ENCODE results near the gene RRP1.

Gene RRP1

DNA sequence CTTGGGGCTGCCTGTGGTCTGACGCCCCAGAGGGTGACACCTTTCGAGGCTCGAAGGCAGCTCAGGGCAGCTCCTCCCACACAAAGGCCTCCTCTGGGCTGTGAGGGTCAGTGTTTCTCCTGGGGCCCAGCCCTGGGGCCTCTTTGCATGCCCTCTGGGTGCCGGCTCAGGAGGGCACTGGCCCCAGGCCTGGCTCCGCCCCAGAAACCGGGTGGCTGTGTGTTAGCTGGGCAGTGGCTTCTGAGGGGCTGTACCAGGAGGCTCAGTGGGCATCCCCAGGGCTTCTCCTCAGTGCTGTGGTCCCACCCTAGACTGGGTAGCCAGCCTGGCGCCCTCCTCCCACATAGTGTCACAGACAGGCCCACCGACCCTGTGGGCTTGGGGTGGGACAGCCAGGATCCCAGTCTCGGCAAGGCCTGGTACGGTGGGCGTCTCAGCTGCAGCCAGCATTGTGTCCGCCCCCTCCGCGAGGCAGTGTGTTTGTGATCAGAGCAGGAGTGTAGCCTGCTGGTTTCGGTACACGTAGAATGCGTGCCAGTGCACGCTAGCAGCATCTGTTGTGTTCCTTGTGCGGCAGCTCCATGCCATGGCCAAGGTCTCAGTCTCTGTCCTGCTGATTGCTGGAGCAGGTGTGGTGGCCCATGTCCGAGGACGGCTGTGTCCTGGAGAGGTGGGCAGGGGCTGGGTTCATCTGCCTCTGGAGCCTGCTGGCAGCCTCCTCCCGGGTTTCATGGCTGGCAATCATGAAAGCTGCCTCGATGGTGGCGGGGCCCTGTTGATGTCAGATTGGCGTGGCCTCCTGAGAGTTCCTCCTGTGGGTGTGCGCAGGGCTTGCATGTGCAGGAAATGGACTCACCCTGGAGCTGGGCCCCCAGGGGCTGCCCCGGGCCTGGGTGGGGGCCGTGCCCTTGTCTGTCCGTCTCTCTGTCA, 28.0 kb downstream of the RRP1 start:
- no peak for TF ChIP-seq GATA2 (IDR thresholded peaks at IDR 0.05; ENCODE audit: low read depth, low read length)
- TF ChIP-seq GATA3 (IDR thresholded peaks at IDR 0.05; ENCODE audit: low read depth, low read length): no peak

DNA sequence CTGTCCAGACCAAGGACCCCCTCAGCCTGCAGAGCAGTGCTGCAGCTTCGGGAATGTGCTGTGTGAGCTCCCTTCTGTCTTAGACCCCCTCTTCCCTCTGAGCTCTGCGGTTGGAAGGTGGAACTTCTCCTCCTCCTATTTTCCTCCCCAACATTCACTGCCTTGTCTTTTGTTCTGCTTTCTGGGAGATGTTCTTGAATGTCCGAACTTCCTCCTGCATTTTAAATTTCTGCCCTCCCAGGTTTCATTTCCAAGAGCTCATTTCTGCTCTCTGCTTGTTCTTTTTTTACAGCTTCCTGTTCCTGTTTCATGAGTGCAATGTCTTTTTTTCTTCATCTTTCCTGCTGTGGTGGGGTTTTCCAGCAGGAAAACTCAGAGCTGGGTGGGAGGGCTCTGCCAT, 29.3 kb downstream of the RRP1 start:
- TF ChIP-seq GATA2 (IDR thresholded peaks at IDR 0.05; ENCODE audit: low read depth, low read length): no peak
- no peak for TF ChIP-seq GATA3 (IDR thresholded peaks at IDR 0.05; ENCODE audit: low read depth, low read length)

DNA sequence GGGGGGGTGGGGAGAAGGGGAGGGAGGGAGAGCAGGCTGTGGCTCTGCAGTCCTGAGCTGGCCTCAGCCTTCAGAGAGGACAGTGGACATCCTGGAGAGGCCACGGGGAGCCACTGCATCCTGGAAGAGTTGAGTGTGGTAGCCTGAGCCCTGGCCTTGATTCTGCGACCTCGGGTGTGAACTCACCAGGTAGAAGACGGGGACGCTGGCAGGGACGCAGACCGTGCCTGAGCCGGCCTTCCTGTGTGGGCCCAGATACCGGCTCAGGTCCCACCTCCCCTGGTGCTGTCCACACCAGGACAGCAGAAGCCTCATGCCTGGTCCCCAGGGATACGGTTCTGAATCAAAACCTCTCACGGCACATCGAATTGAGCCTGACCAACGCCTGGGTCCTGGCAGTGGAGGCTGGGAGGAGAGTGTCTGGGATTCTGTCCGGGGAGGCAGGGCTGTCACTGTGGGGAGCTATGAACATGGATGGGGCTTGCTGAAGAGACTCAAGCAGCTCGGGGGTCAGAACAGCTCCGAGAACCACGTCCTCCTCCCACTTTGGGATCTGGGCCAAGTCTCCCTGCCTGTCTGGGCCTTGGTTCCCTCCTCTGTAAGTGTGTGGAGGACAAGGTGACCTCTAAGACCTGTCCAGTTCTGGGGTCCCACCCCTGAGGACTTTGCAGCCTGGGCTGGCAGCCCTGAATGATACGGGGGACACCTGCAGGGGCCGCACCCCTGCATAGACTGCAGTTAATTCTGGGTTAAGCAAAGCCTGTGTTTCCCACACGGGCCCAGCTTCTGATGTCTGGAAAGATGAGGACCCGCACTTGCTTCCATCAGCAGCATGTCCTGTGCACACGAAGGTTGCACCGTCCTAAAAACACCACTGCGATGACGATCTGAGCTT, 30.4 kb downstream of the RRP1 start:
- TF ChIP-seq GATA3 (IDR thresholded peaks at IDR 0.05; ENCODE audit: low read depth, low read length) (no peak), GATA2 (IDR thresholded peaks at IDR 0.05; ENCODE audit: low read depth, low read length) (no peak)

DNA sequence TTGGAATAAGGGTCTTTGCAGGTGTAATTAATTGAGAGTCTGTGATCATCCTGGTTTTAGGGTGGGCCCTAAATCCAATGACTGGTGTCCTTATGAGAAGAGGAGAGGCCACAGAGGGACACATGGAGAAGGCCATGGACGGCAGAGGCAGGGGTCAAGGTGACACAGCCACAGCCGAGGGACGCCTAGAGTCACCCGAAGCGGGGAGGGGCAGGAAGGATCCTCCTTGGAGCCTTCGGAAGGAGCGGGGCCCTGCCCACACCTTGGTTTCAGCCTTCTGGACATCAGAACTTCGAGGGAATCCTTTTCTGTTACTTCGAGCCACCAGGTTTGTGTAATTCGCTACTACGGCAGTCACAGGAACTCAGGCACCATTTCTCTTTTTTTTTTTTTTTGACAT, 31.1 kb downstream of the RRP1 start:
- TF ChIP-seq GATA2 (IDR thresholded peaks at IDR 0.05; ENCODE audit: low read depth, low read length): no peak
- TF ChIP-seq GATA3 (IDR thresholded peaks at IDR 0.05; ENCODE audit: low read depth, low read length): no peak

DNA sequence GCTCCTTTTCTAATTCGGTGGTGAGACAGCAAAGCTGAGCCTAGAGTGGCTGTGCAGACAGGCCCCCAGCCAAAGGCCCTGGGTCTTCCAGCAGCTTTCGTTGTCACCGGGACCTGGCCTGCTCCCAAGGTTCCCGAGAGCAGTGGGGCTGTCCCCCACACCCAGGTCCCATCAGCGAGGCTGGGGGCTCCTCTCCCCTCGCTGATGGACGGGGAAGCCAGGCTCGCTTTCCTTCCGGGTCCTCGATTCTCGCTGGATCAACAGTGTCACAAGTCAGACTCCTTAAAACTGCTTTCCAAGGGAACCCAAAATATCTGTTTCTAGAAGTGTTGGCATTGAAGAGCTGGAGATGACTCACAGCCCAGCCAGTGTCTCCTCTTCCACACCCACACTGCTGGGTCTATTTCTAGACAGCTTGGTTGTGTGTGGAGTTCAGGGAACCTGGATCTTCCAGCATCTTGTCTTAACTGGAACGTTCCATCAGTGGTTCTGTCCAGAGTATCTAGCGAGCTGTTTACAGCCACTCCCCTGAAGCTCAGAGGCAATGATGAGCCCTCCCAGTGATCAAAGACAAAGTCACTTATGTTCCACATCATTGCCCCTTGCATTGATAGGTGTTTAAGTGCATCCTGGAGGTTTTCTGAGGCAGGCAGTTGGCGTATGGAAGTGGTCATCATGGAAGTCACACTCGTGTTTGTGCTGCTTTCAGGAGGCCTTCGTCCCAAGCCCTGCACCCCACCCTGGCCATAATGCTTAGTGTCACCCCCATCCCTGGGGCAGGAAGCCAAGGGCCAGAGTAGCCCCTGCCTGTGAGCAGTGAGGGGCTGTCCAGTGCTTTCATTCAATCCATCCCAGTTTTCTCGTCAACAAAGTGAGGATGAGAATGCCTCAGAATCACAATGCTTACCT, 35.2 kb downstream of the RRP1 start:
- TF ChIP-seq GATA3 (IDR thresholded peaks at IDR 0.05; ENCODE audit: low read depth, low read length): no peak
- TF ChIP-seq GATA2 (IDR thresholded peaks at IDR 0.05; ENCODE audit: low read depth, low read length): no peak

DNA sequence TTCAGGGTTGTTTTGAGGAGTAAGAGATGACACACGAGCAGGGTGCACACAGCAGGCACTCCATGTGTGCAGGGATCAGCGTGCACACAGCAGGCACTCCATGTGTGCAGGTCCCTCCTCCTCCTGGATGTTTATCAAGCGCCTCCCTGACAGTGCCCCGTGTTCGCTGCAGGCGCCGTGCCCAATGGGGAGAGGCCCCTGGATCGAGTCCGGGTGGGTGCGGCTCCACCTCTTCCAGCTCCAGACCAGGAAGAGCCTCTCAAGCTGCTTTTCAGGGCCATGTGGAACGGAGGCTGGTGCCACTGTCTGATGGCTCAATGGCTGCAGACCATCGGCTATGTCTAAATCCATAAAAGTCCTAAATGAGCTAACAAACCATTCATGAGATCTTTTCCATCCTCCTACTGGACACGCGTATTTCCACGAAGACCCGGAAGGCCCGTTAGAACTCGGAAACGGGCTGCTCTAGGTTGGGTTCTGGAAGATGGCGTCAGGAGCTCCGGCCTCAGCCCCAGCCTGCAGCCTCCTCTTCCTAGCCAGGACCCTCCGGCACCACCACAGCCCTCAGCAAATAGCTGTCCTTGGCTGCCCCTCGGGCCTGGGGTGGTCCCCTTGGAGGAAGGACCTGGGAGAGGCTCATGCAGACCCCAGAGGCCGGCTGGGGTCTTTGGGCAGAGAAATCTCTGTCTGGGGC, 36.0 kb downstream of the RRP1 start:
- TF ChIP-seq GATA2 (IDR thresholded peaks at IDR 0.05; ENCODE audit: low read depth, low read length) (no peak), GATA3 (IDR thresholded peaks at IDR 0.05; ENCODE audit: low read depth, low read length) (no peak)

DNA sequence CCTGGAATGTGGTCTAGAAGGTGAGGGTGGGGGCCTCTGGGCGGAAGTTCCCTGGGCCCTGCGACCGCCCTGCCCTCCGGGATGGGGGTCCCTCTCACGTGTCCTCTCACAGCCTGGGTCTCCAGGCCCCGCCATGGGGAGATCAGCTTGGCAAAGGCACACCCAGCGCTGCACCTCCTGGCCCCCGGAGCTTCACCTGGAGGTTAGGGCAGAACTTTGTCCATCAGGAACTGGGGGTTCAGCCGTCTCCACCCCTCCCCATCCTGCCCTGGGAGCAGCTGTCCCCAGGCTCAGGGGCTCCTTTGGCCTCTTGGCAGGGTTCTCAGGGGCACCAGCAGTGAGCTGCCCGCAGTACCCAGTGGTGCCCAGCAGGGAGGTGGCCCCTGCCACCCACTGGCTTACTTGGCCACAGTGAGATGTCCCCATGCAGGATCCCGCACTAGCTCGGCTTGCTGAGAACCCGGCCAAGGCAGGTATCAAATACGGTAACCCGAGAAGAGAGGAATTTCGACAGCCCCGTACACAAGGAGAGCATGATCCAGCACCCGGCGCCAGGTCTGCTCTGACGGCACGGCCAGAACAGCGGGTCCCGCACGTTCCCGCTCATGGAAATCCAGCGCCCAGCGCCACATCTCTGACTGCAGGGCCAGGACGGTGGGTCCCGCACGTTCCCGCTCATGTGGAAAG, 36.7 kb downstream of the RRP1 start:
- no peak for TF ChIP-seq GATA2 (IDR thresholded peaks at IDR 0.05; ENCODE audit: low read depth, low read length)
- TF ChIP-seq GATA3 (IDR thresholded peaks at IDR 0.05; ENCODE audit: low read depth, low read length): no peak

DNA sequence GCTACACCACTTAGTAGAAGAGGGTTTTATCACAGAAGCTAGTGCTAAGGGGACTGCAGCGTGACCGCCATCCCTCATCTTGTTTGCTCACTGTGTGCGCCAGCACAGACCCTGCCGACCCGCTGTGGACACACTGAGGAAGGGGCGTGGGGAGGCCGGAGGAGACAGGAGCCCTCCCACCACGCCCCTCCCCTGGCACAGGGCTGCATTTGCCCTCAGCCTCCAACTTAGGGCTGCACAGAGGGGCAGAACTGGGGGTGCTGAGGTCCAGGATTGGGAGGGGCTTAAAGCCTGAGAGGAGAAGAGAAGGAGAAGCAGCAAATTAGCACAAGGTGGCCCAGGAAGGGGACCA, 37.2 kb downstream of the RRP1 start:
- no peak for TF ChIP-seq GATA3 (IDR thresholded peaks at IDR 0.05; ENCODE audit: low read depth, low read length)
- no peak for TF ChIP-seq GATA2 (IDR thresholded peaks at IDR 0.05; ENCODE audit: low read depth, low read length)

DNA sequence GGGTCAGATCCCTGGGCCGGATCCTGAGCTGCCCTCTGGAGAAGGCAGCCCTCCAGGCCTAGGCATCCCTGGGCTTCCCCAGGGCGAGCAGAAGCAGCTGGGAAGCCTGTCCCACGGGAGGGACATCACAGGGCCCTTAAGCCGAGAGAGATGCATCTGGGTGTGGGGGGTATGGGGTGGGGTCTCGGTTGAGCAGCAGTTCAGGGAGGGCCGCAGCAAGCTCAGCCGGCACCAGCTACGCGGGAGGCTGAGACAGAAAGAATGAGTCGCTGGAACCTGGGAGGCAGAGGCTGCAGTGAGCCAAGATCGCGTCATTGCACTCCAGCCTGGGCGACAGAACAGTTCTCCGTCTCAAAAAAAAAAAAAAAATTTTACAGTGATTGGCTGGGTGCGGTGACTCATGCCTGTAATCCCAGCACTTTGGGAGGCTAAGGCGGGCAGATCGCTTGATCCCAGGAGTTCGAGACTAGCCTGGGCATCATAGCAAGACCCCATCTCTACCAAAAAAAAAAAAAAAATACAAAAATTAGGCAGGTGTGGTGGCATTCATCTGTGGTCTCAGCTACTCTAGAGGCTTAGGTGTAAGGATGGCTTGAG, 37.7 kb downstream of the RRP1 start:
- TF ChIP-seq GATA3 (IDR thresholded peaks at IDR 0.05; ENCODE audit: low read depth, low read length) (no peak), GATA2 (IDR thresholded peaks at IDR 0.05; ENCODE audit: low read depth, low read length) (no peak)

DNA sequence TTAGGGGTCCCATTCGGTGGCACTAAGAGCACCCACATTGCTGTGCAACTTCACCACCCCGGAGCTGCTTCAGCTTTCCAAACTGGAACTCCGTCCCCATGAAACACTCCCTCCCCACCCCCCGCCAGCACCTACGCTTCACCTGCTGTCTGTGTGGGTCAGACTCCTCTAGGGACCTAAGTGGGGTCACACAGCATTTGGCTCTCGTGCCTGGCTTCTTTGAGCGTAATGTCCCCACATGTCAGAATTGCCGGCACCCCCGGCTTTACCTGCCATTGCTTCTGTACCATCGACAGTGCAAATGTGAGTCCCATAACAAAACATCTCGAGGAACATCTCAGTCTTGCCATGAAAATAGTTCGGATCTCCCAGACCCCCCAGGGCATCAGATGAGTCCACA, 39.8 kb downstream of the RRP1 start:
- TF ChIP-seq GATA3 (IDR thresholded peaks at IDR 0.05; ENCODE audit: low read depth, low read length) (no peak), GATA2 (IDR thresholded peaks at IDR 0.05; ENCODE audit: low read depth, low read length) (no peak)

DNA sequence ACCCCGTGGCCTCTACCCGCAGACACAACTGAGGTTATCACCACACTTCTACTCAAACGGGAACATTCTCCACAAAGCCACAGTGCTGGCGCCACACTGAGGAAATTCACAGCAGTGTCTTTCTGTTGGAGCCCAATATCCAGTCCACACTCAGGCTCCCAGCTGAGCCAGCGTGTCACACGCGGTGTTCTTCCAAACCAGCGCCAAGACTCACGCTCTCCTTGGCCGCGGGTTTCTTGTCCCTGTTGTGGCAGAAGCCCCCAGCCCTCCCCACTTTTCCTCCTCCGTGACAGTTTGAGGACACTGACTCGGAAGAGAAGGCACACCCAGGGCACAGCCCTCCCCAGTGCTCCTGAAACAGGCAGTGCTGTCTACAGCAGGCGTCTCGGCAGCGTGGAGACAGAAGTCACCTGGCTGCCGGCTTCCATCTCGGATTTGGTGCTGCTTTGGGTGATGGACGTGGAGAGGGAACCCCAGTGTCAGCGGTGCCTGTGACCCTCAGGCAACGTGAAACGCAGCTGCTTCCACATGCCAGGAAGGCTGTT, 40.3 kb downstream of the RRP1 start:
- no peak for TF ChIP-seq GATA2 (IDR thresholded peaks at IDR 0.05; ENCODE audit: low read depth, low read length)
- TF ChIP-seq GATA3 (IDR thresholded peaks at IDR 0.05; ENCODE audit: low read depth, low read length): no peak

DNA sequence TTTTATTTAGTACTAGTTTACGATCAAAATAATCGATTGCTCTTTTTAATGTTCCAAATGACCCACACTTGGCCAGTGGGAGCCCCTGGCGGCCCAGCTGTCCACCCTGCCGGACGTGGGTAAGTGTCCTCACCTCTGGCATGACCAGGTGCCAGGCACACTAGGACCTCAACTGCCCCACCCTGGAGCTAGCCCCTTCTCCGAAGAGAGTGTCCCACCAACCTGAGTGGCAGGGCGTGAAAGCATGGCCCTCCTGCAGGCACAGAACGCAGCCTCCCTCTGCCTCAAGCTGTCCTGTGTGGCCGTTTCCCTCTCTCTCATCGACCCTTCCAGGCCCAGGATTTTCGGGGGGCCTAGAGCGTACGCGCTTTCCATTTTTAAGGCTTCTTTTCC, 42.8 kb downstream of the RRP1 start:
- TF ChIP-seq GATA3 (IDR thresholded peaks at IDR 0.05; ENCODE audit: low read depth, low read length) (no peak), GATA2 (IDR thresholded peaks at IDR 0.05; ENCODE audit: low read depth, low read length) (no peak)

Data from SH-SY5Y (cell line).